ENCODE measurements around the gene ARHGAP18.

ARHGAP18 gene

GRCh38 chr6:129725341-129725740 is 15.4 kb upstream of the ARHGAP18 start:
- DNase-seq (ENCODE audit: low spot score) = no peak
- TF ChIP-seq CTCF (IDR thresholded peaks at IDR 0.05; ENCODE audit: extremely low read depth, missing control alignments) = no peak

- no peak for DNase-seq (ENCODE audit: low spot score)
- TF ChIP-seq CTCF (IDR thresholded peaks at IDR 0.05; ENCODE audit: extremely low read depth, missing control alignments) = no peak
Measured at GRCh38 chr6:129719692-129720091, 9.7 kb upstream of the ARHGAP18 start.

GRCh38 chr6:129717277-129717676 is 7.3 kb upstream of the ARHGAP18 start:
- no peak for TF ChIP-seq CTCF (IDR thresholded peaks at IDR 0.05; ENCODE audit: extremely low read depth, missing control alignments)
- no peak for DNase-seq (ENCODE audit: low spot score)

- TF ChIP-seq CTCF (IDR thresholded peaks at IDR 0.05; ENCODE audit: extremely low read depth, missing control alignments) = no peak
- no peak for DNase-seq (ENCODE audit: low spot score)
Measured at GRCh38 chr6:129713806-129714333, 3.9 kb upstream of the ARHGAP18 start.

GRCh38 chr6:129711271-129711631 is 1.3 kb upstream of the ARHGAP18 start:
- TF ChIP-seq CTCF (IDR thresholded peaks at IDR 0.05; ENCODE audit: extremely low read depth, missing control alignments) = no peak
- DNase-seq (ENCODE audit: low spot score) = no peak

GRCh38 chr6:129710450-129711270 is 683 bp upstream of the ARHGAP18 start:
- DNase-seq (ENCODE audit: low spot score) = no peak
- TF ChIP-seq CTCF (IDR thresholded peaks at IDR 0.05; ENCODE audit: extremely low read depth, missing control alignments) = no peak

GRCh38 chr6:129709196-129709768 is 695 bp downstream of the ARHGAP18 start:
- no peak for DNase-seq (ENCODE audit: low spot score)

More at GRCh38 chr6:129709196-129709768, 695 bp downstream of the ARHGAP18 start:
- no peak for TF ChIP-seq CTCF (IDR thresholded peaks at IDR 0.05; ENCODE audit: extremely low read depth, missing control alignments)
